ENCODE measurements around the gene RPL36.

DNA sequence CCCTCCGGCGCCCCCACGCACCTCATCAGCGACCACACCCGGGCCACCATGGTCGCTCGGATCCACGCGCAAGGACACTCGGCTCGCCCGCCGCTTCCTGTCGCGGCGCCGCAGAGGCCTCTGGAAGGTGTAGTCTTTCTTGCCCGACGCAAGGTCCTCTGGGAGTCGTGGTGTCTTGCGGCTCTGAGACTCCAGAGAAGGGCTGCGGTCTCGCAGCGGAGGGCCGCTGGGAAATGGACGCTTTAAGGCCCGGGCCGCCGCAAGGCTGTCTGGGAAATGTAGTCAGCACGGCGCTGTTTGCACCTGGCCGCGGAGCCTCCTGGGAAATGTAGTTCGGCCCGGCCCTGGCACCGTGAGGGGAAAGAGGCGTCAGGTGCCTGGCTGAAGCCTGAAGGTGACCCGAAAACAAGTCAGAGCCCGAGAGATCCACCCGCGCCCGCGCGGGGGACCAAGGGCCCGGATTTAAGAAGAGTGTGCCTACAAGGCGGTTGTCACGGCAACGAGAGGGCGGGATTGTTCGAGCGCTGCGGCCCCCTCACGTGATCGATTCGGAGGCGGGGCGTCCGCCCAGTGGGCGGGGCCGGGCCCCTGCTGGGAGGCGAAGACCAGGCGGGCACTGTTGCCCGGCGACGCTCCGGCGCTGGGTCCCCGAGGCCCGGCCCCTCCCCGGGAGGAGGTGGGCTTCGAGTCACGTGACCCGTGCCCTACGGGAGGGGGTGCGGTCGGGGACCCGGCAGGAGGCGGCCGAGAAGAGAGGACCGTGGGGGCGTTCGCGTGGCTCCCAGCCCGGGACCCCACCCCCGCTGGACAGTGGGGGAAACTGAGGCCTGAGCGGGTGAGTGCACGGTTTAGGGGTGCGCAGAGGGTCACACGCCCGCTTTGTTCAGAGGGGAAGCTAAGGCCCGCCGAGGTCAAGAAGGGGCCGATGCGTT lies 9.4 kb upstream of the RPL36 start, which contains the start of the genes HSD11B1L and MICOS13:
- TF ChIP-seq, protein P1, sequence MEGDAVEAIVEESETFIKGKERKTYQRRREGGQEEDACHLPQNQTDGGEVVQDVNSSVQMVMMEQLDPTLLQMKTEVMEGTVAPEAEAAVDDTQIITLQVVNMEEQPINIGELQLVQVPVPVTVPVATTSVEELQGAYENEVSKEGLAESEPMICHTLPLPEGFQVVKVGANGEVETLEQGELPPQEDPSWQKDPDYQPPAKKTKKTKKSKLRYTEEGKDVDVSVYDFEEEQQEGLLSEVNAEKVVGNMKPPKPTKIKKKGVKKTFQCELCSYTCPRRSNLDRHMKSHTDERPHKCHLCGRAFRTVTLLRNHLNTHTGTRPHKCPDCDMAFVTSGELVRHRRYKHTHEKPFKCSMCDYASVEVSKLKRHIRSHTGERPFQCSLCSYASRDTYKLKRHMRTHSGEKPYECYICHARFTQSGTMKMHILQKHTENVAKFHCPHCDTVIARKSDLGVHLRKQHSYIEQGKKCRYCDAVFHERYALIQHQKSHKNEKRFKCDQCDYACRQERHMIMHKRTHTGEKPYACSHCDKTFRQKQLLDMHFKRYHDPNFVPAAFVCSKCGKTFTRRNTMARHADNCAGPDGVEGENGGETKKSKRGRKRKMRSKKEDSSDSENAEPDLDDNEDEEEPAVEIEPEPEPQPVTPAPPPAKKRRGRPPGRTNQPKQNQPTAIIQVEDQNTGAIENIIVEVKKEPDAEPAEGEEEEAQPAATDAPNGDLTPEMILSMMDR (IDR thresholded peaks at IDR 0.05), result peak in 1 of 6 experiments; percentile 1
- peak; percentile 30 to 61 for TF ChIP-seq POLR2A (IDR thresholded peaks at IDR 0.05)

Measured in Peyer's patch (tissue), 4 donors.